Ovary (tissue), 3 donors: Measurements from ENCODE around the gene MEG3.

Experiments
- POLR2A ChIP-seq: fragments of 450-650 bp; IDR thresholded peaks from one replicate; pipeline ENCODE4 v1.6.1; 2017; ENCODE audit warnings: antibody characterized with exemption, mild to moderate bottlenecking, moderate library complexity
- TF ChIP-seq, protein P1 (sequence below), 3 donors: fragments of 450-650 bp in 2 of 3; fragments of 200-600 bp in 1 of 3; IDR thresholded peaks; one replicate each; pipeline versions ENCODE4 v1.5.1 to v1.8.0; 2016 to 2022; ENCODE audit warnings: antibody characterized with exemption in 3 of 3, mild to moderate bottlenecking in 1 of 3
- donor health status: DM: no; HTN: no; CAD: no.

DNA sequence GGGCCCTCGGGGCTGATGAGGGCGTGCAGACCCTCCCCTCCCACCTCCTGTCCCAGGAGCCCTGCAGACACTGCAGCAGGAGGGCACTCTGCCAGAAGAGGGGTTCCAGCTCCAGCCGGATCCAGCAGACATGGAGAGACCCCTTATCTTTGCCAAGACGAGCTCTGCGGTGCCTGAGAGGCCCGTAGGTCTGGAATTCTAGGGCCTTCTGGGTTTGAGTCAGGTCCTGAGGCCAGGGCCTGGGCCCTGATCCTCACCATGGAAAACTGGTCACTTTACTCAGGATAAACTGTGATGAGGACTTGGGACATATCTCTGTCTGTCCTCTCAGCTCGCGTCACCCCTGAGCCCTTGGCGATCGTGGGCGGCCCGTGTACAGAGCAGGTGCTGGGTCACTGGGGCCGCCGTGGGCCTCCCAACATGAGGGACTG is 13.8 kb downstream of the MEG3 start:
- TF ChIP-seq, protein P1, sequence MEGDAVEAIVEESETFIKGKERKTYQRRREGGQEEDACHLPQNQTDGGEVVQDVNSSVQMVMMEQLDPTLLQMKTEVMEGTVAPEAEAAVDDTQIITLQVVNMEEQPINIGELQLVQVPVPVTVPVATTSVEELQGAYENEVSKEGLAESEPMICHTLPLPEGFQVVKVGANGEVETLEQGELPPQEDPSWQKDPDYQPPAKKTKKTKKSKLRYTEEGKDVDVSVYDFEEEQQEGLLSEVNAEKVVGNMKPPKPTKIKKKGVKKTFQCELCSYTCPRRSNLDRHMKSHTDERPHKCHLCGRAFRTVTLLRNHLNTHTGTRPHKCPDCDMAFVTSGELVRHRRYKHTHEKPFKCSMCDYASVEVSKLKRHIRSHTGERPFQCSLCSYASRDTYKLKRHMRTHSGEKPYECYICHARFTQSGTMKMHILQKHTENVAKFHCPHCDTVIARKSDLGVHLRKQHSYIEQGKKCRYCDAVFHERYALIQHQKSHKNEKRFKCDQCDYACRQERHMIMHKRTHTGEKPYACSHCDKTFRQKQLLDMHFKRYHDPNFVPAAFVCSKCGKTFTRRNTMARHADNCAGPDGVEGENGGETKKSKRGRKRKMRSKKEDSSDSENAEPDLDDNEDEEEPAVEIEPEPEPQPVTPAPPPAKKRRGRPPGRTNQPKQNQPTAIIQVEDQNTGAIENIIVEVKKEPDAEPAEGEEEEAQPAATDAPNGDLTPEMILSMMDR (IDR thresholded peaks at IDR 0.05): no peak
- TF ChIP-seq POLR2A: no peak
